Keratinocyte (primary cell): ENCODE measurements around the gene CALML3. TPM values are rescaled to one million over a fixed set of nuclear protein-coding genes. Genes with fewer than 3 reads are reported as not detected.

Source experiments
- DNase-seq: peaks from one replicate; pipeline ENCODE4 v3.0.0-alpha.2; 2011; ENCODE audit warnings: low read depth, missing footprints, low spot score
- FAIRE-seq: peaks from 2 replicates; lab custom pipeline; 2011; peaks lifted over from hg19 to GRCh38; lab: Jason Lieb, UNC
- H2AFZ ChIP-seq: 2 replicates; pipeline ENCODE4 v1.6.0; 2012; ENCODE audit warnings: low read length, control low read depth, inconsistent platforms; ENCODE audit not compliant: control insufficient read depth
- H3K27ac ChIP-seq: 2 replicates; pipeline ENCODE4 v1.5.1; 2011; ENCODE audit warnings: low read length; ENCODE audit not compliant: control insufficient read depth, insufficient read depth
- H3K27me3 ChIP-seq: 3 replicates; pipeline ENCODE4 v1.6.0; 2011; ENCODE audit warnings: low read length; ENCODE audit not compliant: control insufficient read depth, insufficient read depth; ENCODE audit errors: extremely low read depth
- H3K36me3 ChIP-seq, 2 experiments: 2 replicates in 1 of 2; 3 replicates in 1 of 2; pipeline ENCODE4 v1.5.1; 2011; ENCODE audit warnings: low read length in 2 of 2, mild to moderate bottlenecking in 1 of 2; ENCODE audit not compliant: control insufficient read depth in 2 of 2, insufficient read depth in 2 of 2; ENCODE audit errors: extremely low read depth in 1 of 2
- H3K4me1 ChIP-seq: 3 replicates; pipeline ENCODE4 v1.5.1; 2011; ENCODE audit warnings: low read length; ENCODE audit not compliant: control insufficient read depth, insufficient read depth; ENCODE audit errors: extremely low read depth
- H3K4me2 ChIP-seq: 3 replicates; pipeline ENCODE4 v1.6.0; 2011; ENCODE audit warnings: low read depth, low read length; ENCODE audit not compliant: control insufficient read depth, insufficient read depth; ENCODE audit errors: extremely low read depth
- H3K4me3 ChIP-seq, 3 experiments: fragments of 200-600 bp in 1 of 3; sonication (generic) in 1 of 3; 2 replicates in 2 of 3; 3 replicates in 1 of 3; pipeline ENCODE4 v1.5.1; 2011 to 2016; ENCODE audit warnings: low read length in 3 of 3, mild to moderate bottlenecking in 3 of 3, control low read depth in 2 of 3, inconsistent platforms in 1 of 3, low read depth in 1 of 3, mixed read lengths in 1 of 3, mixed run types in 1 of 3, moderate library complexity in 1 of 3; ENCODE audit not compliant: control insufficient read depth in 2 of 3, insufficient read depth in 2 of 3; ENCODE audit errors: extremely low read depth in 1 of 3
- H3K79me2 ChIP-seq: 2 replicates; pipeline ENCODE4 v1.6.0; 2012; ENCODE audit warnings: low read length; ENCODE audit not compliant: control insufficient read depth, insufficient read depth
- H3K9ac ChIP-seq: 3 replicates; pipeline ENCODE4 v1.6.0; 2011; ENCODE audit warnings: low read length; ENCODE audit not compliant: control insufficient read depth, insufficient read depth; ENCODE audit errors: extremely low read depth
- H3K9me1 ChIP-seq: 3 replicates; pipeline ENCODE4 v1.6.0; 2011; ENCODE audit warnings: low read length; ENCODE audit not compliant: control insufficient read depth, insufficient read depth; ENCODE audit errors: extremely low read depth
- H3K9me3 ChIP-seq: 2 replicates; pipeline ENCODE4 v1.5.1; 2012; ENCODE audit warnings: low read depth, low read length; ENCODE audit not compliant: control insufficient read depth
- H4K20me1 ChIP-seq: 3 replicates; pipeline ENCODE4 v1.6.0; 2011; ENCODE audit warnings: low read length; ENCODE audit not compliant: control insufficient read depth, insufficient read depth; ENCODE audit errors: extremely low read depth
- EZH2 ChIP-seq: IDR thresholded peaks from one replicate; pipeline ENCODE4 v1.6.1; 2012; ENCODE audit warnings: inconsistent platforms, mild to moderate bottlenecking, low read length, moderate library complexity
- dilution Hi-C: fragments of 300-500 bp; cut with MboI; formaldehyde crosslinking; loops from one replicate; pipeline ENCODE4 v1.7.0; 2020; ENCODE audit warnings: low sequenced_read_pairs; ENCODE audit not compliant: extremely low pct_ligation_motif_present
- polyA plus RNA-seq, 5 experiments: library from polyadenylated mRNA; depleted of rRNA in 3 of 5; stranded (reverse) in 3 of 5; stranded (forward) in 1 of 5; unstranded in 1 of 5; fragments of >200 nt; gene quantifications; 1 replicate in 1 of 5; 2 replicates in 3 of 5; 3 replicates in 1 of 5; pipeline versions ENCODE4 v1.2.1 to v1.2.3, GENCODE V29; 2011 to 2012; ENCODE audit warnings: missing spikeins in 2 of 5, low read depth in 1 of 5, low replicate concordance in 1 of 5
- TF ChIP-seq, protein P1 (sequence below), 3 experiments: IDR thresholded peaks in 1 of 3; conservative IDR thresholded peaks in 1 of 3; optimal IDR thresholded peaks in 1 of 3; 2 replicates in 2 of 3; 3 replicates in 1 of 3; pipeline versions ENCODE3 to v1.5.1; 2011; ENCODE audit warnings: low read length in 3 of 3, mild to moderate bottlenecking in 3 of 3, moderate library complexity in 2 of 3, control low read depth in 1 of 3, inconsistent platforms in 1 of 3; ENCODE audit not compliant: insufficient read depth in 2 of 3; ENCODE audit errors: extremely low read depth in 1 of 3

The CALML3 gene
- polyA plus RNA-seq, 1 donor (not counting 4 experiments of a cell fraction or from before 2014, with no cell fraction given): 7.6 TPM

DNA sequence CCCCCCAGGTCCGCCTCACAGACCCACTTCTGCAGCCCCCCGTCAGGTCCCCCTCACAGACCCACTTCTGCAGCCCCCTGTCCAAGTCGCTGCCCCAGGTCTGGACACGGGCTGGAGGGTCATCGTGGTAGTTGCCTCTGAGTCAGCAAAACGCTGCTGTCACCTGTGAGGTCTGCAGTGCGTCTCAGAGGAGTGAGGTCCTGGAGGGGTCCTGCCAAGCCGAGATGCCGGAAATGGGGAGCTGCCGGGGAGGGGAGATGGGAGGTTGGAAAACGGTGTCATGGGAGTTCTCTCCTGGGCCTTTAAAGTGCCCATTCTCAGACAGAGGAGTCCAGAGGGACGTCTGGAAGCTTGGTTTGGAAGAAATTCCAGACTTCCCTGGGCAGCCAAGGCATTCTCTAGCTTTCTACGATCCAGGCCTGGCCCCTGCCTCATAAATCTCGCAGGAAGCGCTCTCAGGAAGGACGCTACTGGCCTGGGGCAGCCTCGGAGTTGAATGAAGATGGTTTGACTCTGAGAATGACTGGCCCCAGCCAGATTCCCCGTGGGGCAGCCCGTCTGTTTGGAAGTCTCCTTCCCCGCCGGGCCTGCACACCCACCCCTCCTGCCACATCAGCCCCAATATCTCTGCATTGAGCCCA, 38.7 kb downstream of the CALML3 start:
- peak overlapping the region; percentile 37 for H3K4me2 ChIP-seq
- no peak for FAIRE-seq
- dilution Hi-C loops: no loop called here

DNA sequence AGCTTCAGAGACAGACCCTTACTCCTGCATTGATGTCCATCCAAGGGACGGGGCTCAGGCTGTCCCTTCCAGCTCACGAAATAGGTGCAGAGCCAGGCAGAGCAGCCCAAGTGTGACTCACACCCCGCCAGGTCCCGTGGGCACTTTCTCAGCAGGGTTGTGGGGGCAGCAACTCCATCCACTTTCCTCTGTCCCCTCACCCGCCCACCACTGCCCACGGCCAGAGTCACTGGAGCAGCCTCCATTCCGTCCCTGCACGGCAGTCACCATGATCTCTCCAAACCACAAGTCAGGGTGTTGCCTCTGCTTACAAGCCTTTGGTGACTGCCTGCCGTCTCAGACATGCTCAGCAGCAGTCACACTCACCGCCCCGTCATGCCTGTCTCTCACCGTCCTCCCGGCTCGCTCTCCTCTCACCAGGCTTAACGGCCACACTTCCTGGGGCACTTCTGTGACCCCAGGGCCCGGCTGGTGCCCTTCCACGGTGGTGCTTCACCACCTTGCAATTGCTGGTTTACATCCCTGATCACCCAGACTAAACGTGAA, 39.3 kb downstream of the CALML3 start:
- peaks cover 4% of the 10 kb centered on the region for H3K9me1 ChIP-seq
- no peaks in the 10 kb centered on the region for H4K20me1 ChIP-seq
- no peaks in the 10 kb centered on the region for H3K36me3 ChIP-seq
- H3K4me1 ChIP-seq: peaks cover 60% of the 10 kb centered on the region
- dilution Hi-C loops: no loop called here
- H3K27me3 ChIP-seq: no peaks in the 10 kb centered on the region
- H3K79me2 ChIP-seq: no peaks in the 10 kb centered on the region
- peak overlapping the region; percentile 100 for H3K27ac ChIP-seq
- no peaks in the 10 kb centered on the region for H3K9me3 ChIP-seq
- TF ChIP-seq EZH2: no peak
- TF ChIP-seq, protein P1, sequence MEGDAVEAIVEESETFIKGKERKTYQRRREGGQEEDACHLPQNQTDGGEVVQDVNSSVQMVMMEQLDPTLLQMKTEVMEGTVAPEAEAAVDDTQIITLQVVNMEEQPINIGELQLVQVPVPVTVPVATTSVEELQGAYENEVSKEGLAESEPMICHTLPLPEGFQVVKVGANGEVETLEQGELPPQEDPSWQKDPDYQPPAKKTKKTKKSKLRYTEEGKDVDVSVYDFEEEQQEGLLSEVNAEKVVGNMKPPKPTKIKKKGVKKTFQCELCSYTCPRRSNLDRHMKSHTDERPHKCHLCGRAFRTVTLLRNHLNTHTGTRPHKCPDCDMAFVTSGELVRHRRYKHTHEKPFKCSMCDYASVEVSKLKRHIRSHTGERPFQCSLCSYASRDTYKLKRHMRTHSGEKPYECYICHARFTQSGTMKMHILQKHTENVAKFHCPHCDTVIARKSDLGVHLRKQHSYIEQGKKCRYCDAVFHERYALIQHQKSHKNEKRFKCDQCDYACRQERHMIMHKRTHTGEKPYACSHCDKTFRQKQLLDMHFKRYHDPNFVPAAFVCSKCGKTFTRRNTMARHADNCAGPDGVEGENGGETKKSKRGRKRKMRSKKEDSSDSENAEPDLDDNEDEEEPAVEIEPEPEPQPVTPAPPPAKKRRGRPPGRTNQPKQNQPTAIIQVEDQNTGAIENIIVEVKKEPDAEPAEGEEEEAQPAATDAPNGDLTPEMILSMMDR (optimal IDR thresholded peaks at IDR 0.05 in 1 of 3, IDR thresholded peaks at IDR 0.05 in 1 of 3, conservative IDR thresholded peaks at IDR 0.05 in 1 of 3; ENCODE audit: extremely low read depth in 1 of 3, insufficient read depth in 2 of 3, low read length in 3 of 3): no peak
- peak; percentile 94 for FAIRE-seq
- no peak overlapping the region for H3K4me3 ChIP-seq
- peak overlapping the region; percentile 64 for H2AFZ ChIP-seq
- H3K4me2 ChIP-seq: peak overlapping the region; percentile 37
- peak overlapping the region; percentile 91 for H3K9ac ChIP-seq
- no peak for DNase-seq

More for the DNA sequence above, 38.7 kb downstream of the CALML3 start:
- Histone ChIP-seq H3K9me3 (no peaks in the 10 kb centered on the region), H4K20me1 (no peaks in the 10 kb centered on the region), H3K79me2 (no peaks in the 10 kb centered on the region), H3K27ac (peak overlapping the region; percentile 100), H3K4me1 (peaks cover 60% of the 10 kb centered on the region), H3K9ac (peak overlapping the region; percentile 91), H3K27me3 (no peaks in the 10 kb centered on the region), H2AFZ (no peak overlapping the region), H3K9me1 (peaks cover 4% of the 10 kb centered on the region), H3K4me3 (no peak overlapping the region), H3K36me3 (no peaks in the 10 kb centered on the region)
- no peak for TF ChIP-seq EZH2
- TF ChIP-seq, protein P1 (optimal IDR thresholded peaks at IDR 0.05 in 1 of 3, IDR thresholded peaks at IDR 0.05 in 1 of 3, conservative IDR thresholded peaks at IDR 0.05 in 1 of 3; ENCODE audit: extremely low read depth in 1 of 3, insufficient read depth in 2 of 3, low read length in 3 of 3): no peak
- DNase-seq: no peak
